Measurements from ENCODE around the gene NINJ2. TPM values are rescaled to one million over a fixed set of nuclear protein-coding genes. Genes with fewer than 3 reads are reported as not detected.
"Not testable (repeated sequence)": the region's sequence is repeated elsewhere in the genome, so short reads cannot be mapped to it uniquely, and the experiment has no call there.

Gene NINJ2
- total RNA-seq = 1 to 10 TPM; 5.2 to 7.0 TPM
- long read RNA-seq, partial matches to known transcripts = 0 of 2 reads
- long read RNA-seq, other reads (novel, unspliced or antisense) = 1 of 2 reads

- ATAC-seq = peak; percentile 12 to 72
- intact Hi-C loops (cut with DNase I) = loop anchor here in 1 of 2 donors (5.0 kb wide), 1 partner anchor 49 kb away; no protein-coding TSS in a partner anchor
- DNase-seq = peak; percentile 30
These were observed at the start of gene NINJ2 for GRCh38 chr12:663293-663871. Gene NINJ2, minus strand, starts transcription at chr12:663445. Its CDS starts 85 bp downstream, at chr12:663360.

- intact Hi-C loops (cut with DNase I) = loop anchor here in 1 of 2 donors (5.0 kb wide), 1 partner anchor 50 kb away; the partner anchor contains the start of gene NINJ2
- no peak for DNase-seq
- ATAC-seq = no peak
These were observed 49.1 kb upstream of the NINJ2 start for GRCh38 chr12:712172-712863.

- intact Hi-C loops (cut with DNase I) = loop anchor here in 1 of 2 donors (5.0 kb wide), 1 partner anchor 47 kb away; the partner anchor contains the start of gene NINJ2
- ATAC-seq (no peak), DNase-seq (no peak)
These were observed 46.3 kb upstream of the NINJ2 start for GRCh38 chr12:709455-710020.

- DNase-seq; intact Hi-C loops (cut with DNase I); ATAC-seq: not testable (repeated sequence)
These were observed 44.8 kb upstream of the NINJ2 start for GRCh38 chr12:708084-708483.

- ATAC-seq (no peak), DNase-seq (no peak)
These were observed 41.4 kb upstream of the NINJ2 start for GRCh38 chr12:704516-705242.

GRCh38 chr12:701896-702539 is 38.8 kb upstream of the NINJ2 start:
- intact Hi-C loops (cut with DNase I) = no loop called here
- ATAC-seq (no peak), DNase-seq (no peak)

More at GRCh38 chr12:704516-705242, 41.4 kb upstream of the NINJ2 start:
- intact Hi-C loops (cut with DNase I) = no loop called here

- ATAC-seq (no peak), DNase-seq (no peak)
- intact Hi-C loops (cut with DNase I) = no loop called here
These were observed 36.8 kb upstream of the NINJ2 start for GRCh38 chr12:700016-700415.

- intact Hi-C loops (cut with DNase I); ATAC-seq; DNase-seq: not testable (repeated sequence)
These were observed 35.0 kb upstream of the NINJ2 start for GRCh38 chr12:698222-698621.

GRCh38 chr12:697481-697880 is 34.2 kb upstream of the NINJ2 start:
- intact Hi-C loops (cut with DNase I) = no loop called here
- no peak for DNase-seq
- no peak for ATAC-seq

- DNase-seq (no peak), ATAC-seq (no peak)
- intact Hi-C loops (cut with DNase I) = no loop called here
These were observed 31.7 kb upstream of the NINJ2 start for GRCh38 chr12:694734-695503.

- DNase-seq (no peak), ATAC-seq (no peak)
- intact Hi-C loops (cut with DNase I) = no loop called here
These were observed 30.8 kb upstream of the NINJ2 start for GRCh38 chr12:693934-694533.

- intact Hi-C loops (cut with DNase I) = no loop called here
- ATAC-seq = no peak
- no peak for DNase-seq
These were observed 29.0 kb upstream of the NINJ2 start for GRCh38 chr12:692274-692673.

- ATAC-seq (no peak), DNase-seq (no peak)
- intact Hi-C loops (cut with DNase I) = no loop called here
These were observed 27.2 kb upstream of the NINJ2 start for GRCh38 chr12:690466-690865.

- no peak for DNase-seq
- ATAC-seq = peak; percentile 69 to 84
- intact Hi-C loops (cut with DNase I) = no loop called here
These were observed 22.1 kb upstream of the NINJ2 start for GRCh38 chr12:685388-685787.

GRCh38 chr12:684416-684815 is 21.2 kb upstream of the NINJ2 start:
- intact Hi-C loops (cut with DNase I) = no loop called here
- DNase-seq = no peak
- ATAC-seq = no peak

- DNase-seq (no peak), ATAC-seq (no peak)
- intact Hi-C loops (cut with DNase I) = no loop called here
These were observed 18.5 kb upstream of the NINJ2 start for GRCh38 chr12:681568-682256.

Data from left cardiac atrium (tissue), 4 donors.